Fibroblast of skin of right biceps (primary cell): Measurements from ENCODE around the gene HPCAL1.
A peak's percentile ranks its signal among the peaks of the same experiment; 100 is the strongest.
"Not testable (repeated sequence)": the region's sequence is repeated elsewhere in the genome, so short reads cannot be mapped to it uniquely, and the experiment has no call there.

Source experiments
- DNase-seq: peaks from one replicate; pipeline ENCODE4 v3.0.0-alpha.2; 2013

HPCAL1 gene

GRCh38 chr2:10430886-10431622 is 128.3 kb downstream of the HPCAL1 start:
- no peak for DNase-seq

DNA sequence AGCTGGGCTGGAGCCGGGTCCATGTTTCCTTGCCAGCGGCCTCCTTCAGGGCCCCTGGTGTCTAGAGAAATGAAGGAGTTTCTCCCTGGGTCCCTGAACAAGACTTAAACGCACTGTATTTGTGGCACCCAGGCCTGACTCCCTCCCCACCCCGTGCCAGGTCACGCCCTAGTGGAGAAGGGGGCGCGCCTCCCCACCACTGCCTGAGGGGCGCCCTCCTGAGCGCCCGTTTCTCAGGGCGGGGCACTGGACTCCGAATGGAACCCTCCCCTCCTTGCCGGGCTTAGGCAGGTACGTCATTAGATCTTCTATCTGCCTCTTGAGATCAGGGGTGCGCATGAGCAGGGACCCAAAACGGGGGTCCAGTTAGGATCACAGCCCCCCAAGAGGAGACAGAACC is 129.1 kb downstream of the HPCAL1 start:
- DNase-seq = no peak

DNA sequence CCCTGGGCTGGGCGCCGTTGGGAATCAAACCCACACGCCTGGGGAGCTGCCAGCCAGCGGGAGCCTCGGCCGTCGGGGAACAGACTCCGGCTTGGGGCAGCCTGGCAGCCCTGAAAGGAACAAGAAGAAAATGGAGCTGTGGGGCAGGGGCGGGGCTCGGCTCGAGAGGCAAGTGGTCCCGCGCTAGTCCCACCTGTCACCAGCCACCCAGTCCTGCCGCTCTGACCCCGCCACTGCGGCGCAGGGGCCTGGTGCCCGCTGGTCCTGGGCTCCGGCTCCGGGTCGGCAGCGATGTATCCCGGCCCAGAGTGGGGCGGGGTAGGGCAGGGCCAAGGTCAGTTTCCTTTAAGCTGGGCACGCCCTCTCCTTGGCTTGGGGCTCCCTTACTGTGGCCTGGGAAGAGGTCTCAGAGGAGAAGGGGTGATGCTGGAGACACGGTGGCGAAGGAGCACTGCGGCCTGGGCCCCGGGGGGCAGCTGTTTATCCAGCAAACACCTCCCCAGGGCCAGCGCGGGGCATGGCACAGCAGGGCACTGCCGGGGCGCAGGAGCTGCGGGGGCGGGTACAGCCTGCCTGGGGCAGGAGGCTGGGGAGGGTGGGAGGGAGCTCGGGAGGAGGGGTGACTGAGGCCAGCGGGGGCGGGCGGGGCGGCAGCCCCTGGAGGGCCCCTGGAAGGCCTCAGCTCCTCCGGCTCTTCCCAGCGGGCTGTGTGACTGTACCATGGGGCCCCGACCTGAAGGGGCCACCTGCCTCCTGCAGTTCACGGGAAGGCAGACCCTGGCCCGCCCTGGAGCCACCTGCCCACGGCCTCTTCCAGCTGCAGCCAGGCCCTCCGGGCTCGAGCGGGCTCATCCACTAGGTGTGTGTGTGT is 129.8 kb downstream of the HPCAL1 start:
- no peak for DNase-seq

- DNase-seq = no peak
These were observed 130.7 kb downstream of the HPCAL1 start for GRCh38 chr2:10433264-10433946.

DNA sequence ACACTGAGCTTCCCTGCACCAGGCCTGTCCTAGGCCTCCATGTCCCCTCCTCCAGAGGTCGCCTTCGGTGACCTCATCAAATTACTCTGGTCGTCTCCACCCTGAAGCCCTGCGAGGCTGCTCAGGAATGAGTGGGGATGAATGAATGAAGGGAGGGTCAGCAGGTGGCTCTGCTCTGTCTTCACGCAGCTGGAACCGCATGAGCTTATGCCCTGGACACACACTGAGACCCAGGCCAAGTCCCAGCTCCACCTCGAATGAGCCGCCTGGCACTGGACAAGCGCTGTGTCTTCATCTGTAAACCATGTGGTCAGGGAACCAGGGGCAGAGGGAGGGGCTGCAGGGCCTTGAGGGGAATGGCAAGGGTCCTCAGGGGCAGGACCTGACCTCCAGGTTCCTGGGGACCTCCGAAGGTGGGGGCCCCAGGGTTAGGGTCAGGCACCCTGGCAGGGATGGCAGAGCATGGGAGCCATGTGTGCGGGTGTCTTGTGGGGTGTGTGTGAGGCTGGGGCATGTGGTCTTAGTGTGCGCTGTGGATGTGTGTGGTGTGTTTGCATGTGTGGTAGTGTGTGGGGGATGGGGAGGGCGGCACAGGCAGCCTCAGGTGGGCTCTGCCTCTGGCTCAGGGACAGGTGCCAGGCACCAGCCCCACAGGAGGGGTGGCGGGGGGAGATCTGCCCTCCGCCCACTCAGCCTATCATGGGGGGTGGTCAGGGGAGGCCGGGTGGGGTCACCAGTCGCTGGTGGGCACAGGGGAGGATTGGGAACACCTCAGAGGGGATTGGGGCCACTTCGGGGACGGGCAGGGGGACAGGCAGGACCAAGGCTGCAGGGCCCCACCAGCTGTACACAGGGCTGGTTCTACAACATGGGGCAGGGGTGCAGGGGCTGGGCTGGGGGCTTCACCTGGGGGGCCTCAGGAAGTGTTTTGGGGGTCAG is 131.5 kb downstream of the HPCAL1 start:
- DNase-seq = no peak

DNA sequence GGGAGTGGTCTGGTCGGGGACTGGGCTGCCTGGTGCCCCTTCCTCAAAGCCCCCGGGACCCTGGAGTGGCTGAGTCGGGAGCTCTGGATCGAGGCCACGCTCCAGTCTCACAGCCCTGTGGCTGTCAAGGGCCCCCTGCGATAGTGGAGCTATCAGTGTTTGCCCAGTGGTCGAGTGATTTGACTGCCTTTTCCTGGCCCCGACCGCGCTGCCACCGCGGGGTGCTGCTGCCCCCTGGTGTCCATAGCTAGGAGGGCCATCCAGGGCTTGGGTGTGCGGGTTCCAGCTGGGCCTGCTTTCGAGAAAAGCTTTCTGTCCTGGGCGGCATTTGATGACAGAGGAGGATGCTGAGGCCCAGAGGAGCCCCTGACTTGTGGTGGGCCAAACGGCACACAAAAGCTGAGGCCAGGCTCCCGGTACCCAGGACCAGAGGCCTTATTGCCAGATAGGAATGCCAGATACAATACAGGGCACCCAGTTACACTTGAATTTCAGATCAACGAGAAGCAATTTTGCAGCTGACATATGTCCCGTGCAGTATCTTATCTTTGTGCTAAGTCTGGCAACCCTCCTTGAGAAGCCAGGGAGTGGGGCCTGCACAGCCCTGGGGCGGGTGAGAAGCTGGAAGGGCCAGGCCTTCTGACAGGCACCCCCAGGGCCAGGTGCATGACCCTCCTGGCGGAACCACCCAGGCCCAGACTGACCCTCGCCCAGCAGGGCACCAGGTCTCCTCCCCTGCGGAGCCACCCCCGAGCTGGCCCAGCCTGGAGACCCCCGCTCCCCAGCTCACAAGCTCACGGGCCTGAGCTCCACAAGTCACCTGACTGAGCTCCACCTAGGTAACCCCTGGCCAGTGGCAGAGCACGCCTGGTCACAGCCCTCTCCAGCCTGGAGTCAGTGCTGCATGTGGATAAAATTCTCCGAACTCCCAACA is 132.4 kb downstream of the HPCAL1 start:
- DNase-seq = peak; percentile 62

GRCh38 chr2:10435820-10436204 is 133.1 kb downstream of the HPCAL1 start:
- DNase-seq = no peak

- DNase-seq = no peak
These were observed 133.9 kb downstream of the HPCAL1 start for GRCh38 chr2:10436583-10437110.

DNA sequence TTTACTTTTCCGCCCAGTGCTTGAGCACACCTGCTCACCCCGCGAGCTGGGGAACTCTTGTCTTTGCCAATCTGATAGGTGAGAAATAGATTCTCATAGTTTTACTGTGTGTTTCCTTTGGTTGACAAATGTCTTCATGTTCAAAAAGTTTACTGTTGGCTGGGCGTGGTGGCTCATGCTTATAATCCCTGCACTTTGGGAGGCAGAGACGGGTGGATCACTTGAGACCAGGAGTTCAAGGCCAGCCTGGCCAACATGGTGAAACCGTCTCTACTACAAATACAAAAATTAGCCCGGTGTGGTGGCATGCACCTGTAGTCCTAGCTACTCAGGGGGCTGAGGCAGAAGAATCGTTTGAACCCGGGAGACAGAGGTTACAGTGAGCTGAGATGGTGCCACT is 135.1 kb downstream of the HPCAL1 start:
- DNase-seq = no peak

GRCh38 chr2:10438688-10439087 is 136.0 kb downstream of the HPCAL1 start:
- no peak for DNase-seq

DNA sequence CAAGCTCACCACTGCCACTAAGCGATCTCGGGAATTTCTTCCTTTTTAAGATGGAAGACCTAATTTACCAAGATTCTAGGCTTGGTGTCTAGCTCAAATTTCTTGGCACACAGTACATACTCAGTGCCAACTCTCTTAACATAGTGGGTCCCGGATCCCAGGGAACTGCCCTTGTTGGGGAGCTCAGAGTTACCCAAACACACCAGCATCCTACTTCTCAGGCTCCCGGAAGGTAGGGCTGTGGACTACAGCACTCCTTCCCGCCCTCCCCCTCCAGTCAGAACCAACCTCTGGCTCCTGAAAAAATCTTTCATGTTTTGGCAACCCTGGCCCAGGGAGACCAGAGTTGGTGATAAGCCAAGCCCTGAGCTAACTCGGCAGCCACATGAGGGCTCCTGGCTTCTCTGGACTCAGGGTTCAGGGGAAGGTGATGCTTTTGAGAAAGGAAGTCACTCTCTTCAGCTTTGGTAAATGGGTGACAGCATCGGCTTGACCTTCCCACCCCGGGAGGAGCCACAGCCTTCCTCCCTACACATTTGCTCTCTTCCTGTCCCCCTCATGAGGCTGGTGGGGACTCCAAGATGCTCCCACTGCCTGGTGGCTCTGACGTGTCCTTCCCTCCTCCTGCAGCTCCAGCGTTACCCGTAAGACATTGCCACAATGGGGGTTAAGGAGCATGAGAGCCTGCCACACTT is 136.6 kb downstream of the HPCAL1 start:
- no peak for DNase-seq

- no peak for DNase-seq
These were observed 137.3 kb downstream of the HPCAL1 start for GRCh38 chr2:10439971-10440370.

- no peak for DNase-seq
These were observed 138.0 kb downstream of the HPCAL1 start for GRCh38 chr2:10440736-10441135.

DNA sequence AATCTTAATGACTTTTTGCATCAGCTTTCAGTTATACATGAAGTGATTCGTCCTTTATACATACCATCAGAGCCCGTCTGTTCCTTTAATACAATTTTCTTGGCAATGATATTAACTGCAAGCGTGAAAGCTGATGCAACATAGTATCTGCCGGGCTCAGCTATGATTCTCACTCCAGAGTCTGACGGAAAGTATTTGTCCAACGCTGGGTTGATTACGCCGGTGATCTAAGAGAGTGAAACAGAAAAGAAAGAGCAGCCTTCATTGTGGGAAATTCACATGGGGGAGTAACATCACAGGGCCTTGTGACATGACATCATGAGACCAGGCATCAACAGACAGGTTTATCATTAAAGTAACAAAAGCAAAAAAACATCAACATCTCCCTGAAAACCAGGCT is 139.2 kb downstream of the HPCAL1 start:
- peak; percentile 47 for DNase-seq

DNA sequence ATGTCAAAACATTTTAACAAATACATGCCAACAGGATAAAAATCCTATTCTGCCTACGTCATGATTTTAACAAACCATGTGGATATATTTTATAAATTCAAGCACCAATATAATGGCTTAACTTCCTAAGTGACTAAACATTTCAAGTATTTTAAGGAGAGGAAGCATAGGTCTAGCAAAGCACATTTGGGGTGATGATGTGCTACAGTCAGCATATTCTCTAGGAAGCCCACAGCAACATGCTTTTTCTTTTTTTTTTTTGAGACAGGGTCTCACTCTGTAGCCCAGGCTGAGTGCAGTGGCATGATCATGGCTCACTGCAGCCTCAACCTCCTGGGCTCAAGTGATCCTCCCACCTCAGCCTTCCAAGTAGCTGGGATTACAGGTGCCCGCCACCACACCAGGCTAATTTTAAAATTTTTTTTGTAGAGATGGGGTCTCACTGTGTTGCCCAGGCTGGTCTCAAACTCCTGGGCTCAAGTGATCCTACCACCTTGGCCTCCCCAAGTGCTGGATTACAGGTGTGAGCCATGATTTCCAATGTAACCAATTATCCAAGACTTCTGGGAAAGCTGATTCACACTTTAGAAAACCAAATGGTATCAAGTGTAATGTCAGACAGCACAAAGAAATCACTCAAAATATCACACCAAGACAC is 139.9 kb downstream of the HPCAL1 start:
- DNase-seq = not testable (repeated sequence)

- no peak for DNase-seq
These were observed 141.8 kb downstream of the HPCAL1 start for GRCh38 chr2:10444463-10444862.

GRCh38 chr2:10446631-10447030 is 143.9 kb downstream of the HPCAL1 start:
- no peak for DNase-seq

DNA sequence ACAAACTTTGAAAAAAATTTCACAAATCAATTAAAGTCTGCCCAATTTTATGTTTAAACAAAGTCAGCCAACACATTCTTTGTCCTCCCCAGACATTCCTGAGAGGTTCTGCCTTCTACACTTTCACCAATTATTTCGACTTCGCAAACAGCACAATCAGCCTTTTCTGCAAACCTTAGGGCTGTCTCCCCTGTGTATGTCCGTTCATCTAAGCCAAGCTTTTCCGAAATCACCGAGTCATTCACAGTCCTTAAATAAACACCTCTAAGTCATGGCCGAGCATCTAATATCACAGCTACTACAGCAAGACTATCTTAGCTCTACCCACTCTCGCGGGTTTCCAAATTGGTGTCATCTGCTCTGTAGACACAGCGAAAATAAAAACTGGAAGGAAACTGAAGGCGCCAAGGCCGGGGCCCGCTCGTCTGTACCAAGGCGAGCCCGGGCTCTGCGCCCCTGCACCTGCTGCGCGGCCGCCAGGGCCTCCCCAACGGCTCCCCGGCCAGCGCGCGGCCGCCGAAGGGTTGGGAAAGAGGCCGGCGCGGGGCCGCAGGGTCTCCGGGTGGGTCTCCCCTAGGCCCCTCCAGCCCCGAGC is 144.7 kb downstream of the HPCAL1 start:
- DNase-seq = peak; percentile 20

- DNase-seq = peak; percentile 95
These were observed 145.3 kb downstream of the HPCAL1 start, which contains the start of gene ODC1 for GRCh38 chr2:10447895-10448575. TSS of gene ODC1 (minus strand) at chr2:10448327. CDS start at chr2:10445032, 3,295 bp downstream.
